K562 (cell line): ENCODE measurements around the gene FCER2. TPM values are rescaled to one million over a fixed set of nuclear protein-coding genes. Genes with fewer than 3 reads are reported as not detected.

Experiments used
- CTBP1 ChIP-seq: fragments of 450-650 bp; IDR thresholded peaks from 2 replicates; pipeline ENCODE4 v1.6.1; 2016; ENCODE audit warnings: borderline replicate concordance
- DPF2 ChIP-seq: fragments of 450-650 bp; IDR thresholded peaks from 2 replicates; pipeline ENCODE4 v1.6.1; 2016
- NFIX ChIP-seq: fragments of 250-450 bp; sonication (Bioruptor Pico); IDR thresholded peaks from 2 replicates; pipeline ENCODE4 v1.4.0; 2020; ENCODE audit warnings: low read depth, mild to moderate bottlenecking, moderate library complexity
- PHB2 ChIP-seq: fragments of 450-650 bp; IDR thresholded peaks from 2 replicates; pipeline ENCODE4 v1.6.1; 2017; ENCODE audit warnings: low read depth
- PPARD ChIP-seq: fragments of 250-450 bp; sonication (Bioruptor Pico); IDR thresholded peaks from 2 replicates; pipeline ENCODE4 v1.8.0; 2022; ENCODE audit warnings: inconsistent platforms, mild to moderate bottlenecking, moderate library complexity
- TAL1 ChIP-seq: fragments of 450-650 bp; IDR thresholded peaks from 2 replicates; pipeline ENCODE4 v1.6.1; 2016; ENCODE audit warnings: mild to moderate bottlenecking
- ZEB2 ChIP-seq: fragments of 450-650 bp; IDR thresholded peaks from 2 replicates; pipeline ENCODE4 v1.6.1; 2016
- polyA plus RNA-seq, 8 experiments: library from polyadenylated mRNA; depleted of rRNA in 4 of 8; stranded (reverse) in 5 of 8; unstranded in 3 of 8; fragments of >200 nt; fragmentation: Nextera tagmentation in 2 of 8; fragmentation: Illumina TruSeq in 1 of 8; extraction: Ambion mirVana in 2 of 8; extraction: Trizol in 1 of 8; gene quantifications; 2 replicates each; pipeline versions ENCODE4 v1.2.1 to v1.2.3, GENCODE V29; 2011 to 2014; ENCODE audit warnings: inconsistent platforms in 1 of 8, missing spikeins in 1 of 8
- total RNA-seq, 7 experiments: library from RNA; depleted of rRNA in 6 of 7; stranded (reverse); fragments of >200 nt in 6 of 7; fragmentation: Illumina TruSeq in 2 of 7; extraction: Trizol in 2 of 7; gene quantifications; 2 replicates each; pipeline versions ENCODE4 v1.2.1 to v1.2.3, GENCODE V29; 2011 to 2021; ENCODE audit warnings: low replicate concordance in 1 of 7
- TF ChIP-seq, protein P1 (sequence below): fragments of 200-800 bp; sonication (Bioruptor generic); IDR thresholded peaks from 2 replicates; pipeline ENCODE4 v1.6.1; 2017; ENCODE audit warnings: missing genetic modification characterization, missing compliant biosample characterization
- TF ChIP-seq, protein P2 (sequence below): sonication (generic); formaldehyde crosslinking; IDR thresholded peaks from 2 replicates; pipeline ENCODE4 v1.9.0; 2022; ENCODE audit warnings: mild to moderate bottlenecking, missing genetic modification reagents
- TF ChIP-seq, protein P3 (sequence below): fragments of 250-450 bp; sonication (Bioruptor Pico); IDR thresholded peaks from 2 replicates; pipeline ENCODE4 v1.5.0; 2022; ENCODE audit warnings: mild to moderate bottlenecking

The FCER2 gene
- total and polyA plus RNA-seq, 9 of the 15 experiments (the other 6 are each of a cell fraction or from before 2014, with no cell fraction given), result 0.11 TPM; not detected in 8

DNA sequence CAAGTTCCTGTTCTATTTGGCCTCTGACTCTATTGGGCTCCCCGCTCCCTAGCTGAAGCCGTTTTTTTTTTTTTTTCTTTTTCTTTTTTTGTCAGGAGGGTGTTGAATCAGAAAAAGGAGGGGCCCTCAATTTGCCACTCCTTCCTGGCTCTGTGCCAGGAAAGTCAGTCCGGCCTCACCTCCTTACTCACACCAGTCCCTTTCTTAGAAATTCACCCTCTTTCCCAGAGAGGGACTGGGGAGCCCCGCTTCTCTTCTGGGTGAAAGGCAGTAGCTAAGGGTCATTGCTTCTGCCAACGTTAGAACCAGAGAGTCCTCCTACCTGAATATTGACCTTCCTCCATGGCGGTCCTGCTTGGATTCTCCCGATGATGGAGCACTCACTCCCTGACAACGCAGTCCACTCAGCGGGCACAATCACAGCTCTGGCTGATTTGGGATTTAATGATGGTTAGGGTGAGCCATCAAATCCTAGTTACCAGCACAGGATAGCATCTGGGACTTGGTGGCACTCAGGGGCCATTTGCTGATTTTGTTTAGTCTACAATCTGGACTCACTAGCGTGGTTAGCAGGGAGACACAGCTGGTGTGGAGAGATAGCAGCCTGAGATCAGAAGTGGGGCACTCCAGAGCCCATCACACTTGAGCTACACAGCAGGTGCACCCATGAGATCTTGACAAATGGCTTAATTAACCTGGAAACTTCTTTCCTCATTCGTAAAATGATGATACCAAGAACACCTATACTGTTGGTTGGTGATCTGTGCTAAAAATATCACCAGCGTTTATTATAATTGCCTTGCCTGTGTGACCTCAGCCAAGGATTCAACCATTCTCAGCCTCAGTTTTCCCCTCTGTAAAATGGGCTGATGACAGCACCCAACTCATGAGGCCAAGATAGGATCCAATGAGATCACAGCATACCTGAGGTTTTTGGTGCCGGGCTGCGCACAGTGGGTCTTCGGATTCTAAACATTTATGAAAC, 2.2 kb downstream of the FCER2 start (continued):
- no peak for TF ChIP-seq PPARD (CRISPR knock-in tag)
- peak; percentile 37; the same call in 1 of the 2 replicates for TF ChIP-seq ZEB2
- TF ChIP-seq, protein P1, sequence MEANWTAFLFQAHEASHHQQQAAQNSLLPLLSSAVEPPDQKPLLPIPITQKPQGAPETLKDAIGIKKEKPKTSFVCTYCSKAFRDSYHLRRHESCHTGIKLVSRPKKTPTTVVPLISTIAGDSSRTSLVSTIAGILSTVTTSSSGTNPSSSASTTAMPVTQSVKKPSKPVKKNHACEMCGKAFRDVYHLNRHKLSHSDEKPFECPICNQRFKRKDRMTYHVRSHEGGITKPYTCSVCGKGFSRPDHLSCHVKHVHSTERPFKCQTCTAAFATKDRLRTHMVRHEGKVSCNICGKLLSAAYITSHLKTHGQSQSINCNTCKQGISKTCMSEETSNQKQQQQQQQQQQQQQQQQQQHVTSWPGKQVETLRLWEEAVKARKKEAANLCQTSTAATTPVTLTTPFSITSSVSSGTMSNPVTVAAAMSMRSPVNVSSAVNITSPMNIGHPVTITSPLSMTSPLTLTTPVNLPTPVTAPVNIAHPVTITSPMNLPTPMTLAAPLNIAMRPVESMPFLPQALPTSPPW, result 0 out of 2 replicates have a peak, but pooled peaks have one; percentile 12
- TF ChIP-seq DPF2, result peak; percentile 51; the same call in 1 of the 2 replicates
- TF ChIP-seq, protein P2, sequence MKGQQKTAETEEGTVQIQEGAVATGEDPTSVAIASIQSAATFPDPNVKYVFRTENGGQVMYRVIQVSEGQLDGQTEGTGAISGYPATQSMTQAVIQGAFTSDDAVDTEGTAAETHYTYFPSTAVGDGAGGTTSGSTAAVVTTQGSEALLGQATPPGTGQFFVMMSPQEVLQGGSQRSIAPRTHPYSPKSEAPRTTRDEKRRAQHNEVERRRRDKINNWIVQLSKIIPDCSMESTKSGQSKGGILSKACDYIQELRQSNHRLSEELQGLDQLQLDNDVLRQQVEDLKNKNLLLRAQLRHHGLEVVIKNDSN, result 0 out of 2 replicates have a peak, but pooled peaks have one; percentile 19
- peak; percentile 59; the same call in 1 of the 2 replicates for TF ChIP-seq CTBP1
- TF ChIP-seq, protein P3, sequence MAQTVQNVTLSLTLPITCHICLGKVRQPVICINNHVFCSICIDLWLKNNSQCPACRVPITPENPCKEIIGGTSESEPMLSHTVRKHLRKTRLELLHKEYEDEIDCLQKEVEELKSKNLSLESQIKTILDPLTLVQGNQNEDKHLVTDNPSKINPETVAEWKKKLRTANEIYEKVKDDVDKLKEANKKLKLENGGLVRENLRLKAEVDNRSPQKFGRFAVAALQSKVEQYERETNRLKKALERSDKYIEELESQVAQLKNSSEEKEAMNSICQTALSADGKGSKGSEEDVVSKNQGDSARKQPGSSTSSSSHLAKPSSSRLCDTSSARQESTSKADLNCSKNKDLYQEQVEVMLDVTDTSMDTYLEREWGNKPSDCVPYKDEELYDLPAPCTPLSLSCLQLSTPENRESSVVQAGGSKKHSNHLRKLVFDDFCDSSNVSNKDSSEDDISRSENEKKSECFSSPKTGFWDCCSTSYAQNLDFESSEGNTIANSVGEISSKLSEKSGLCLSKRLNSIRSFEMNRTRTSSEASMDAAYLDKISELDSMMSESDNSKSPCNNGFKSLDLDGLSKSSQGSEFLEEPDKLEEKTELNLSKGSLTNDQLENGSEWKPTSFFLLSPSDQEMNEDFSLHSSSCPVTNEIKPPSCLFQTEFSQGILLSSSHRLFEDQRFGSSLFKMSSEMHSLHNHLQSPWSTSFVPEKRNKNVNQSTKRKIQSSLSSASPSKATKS, result no peak
- TF ChIP-seq TAL1, result peak; percentile 89
- TF ChIP-seq NFIX, result peak; percentile 90
- TF ChIP-seq PHB2, result peak; percentile 6; the same call in 1 of the 2 replicates
- TF ChIP-seq, all 486 proteins: peak for 44
